Measurements from ENCODE around the gene CDK14.

CDK14 gene

GRCh38 chr7:90597563-90598253 lies 1.6 kb downstream of the CDK14 start:
- no peak for DNase-seq (ENCODE audit: low spot score)

- DNase-seq (ENCODE audit: low spot score) = no peak
Measured at GRCh38 chr7:90599038-90599437, 2.9 kb downstream of the CDK14 start.

- DNase-seq (ENCODE audit: low spot score) = no peak
Measured at GRCh38 chr7:90599892-90600555, 3.9 kb downstream of the CDK14 start.

GRCh38 chr7:90602303-90602702 lies 6.2 kb downstream of the CDK14 start:
- DNase-seq (ENCODE audit: low spot score) = no peak

- no peak for DNase-seq (ENCODE audit: low spot score)
Measured at GRCh38 chr7:90603346-90603745, 7.2 kb downstream of the CDK14 start.

- DNase-seq (ENCODE audit: low spot score) = no peak
Measured at GRCh38 chr7:90604383-90604782, 8.3 kb downstream of the CDK14 start.

- no peak for DNase-seq (ENCODE audit: low spot score)
Measured at GRCh38 chr7:90605055-90605454, 8.9 kb downstream of the CDK14 start.

GRCh38 chr7:90607196-90607595 lies 11.1 kb downstream of the CDK14 start:
- DNase-seq (ENCODE audit: low spot score) = no peak

GRCh38 chr7:90610105-90610504 lies 14.0 kb downstream of the CDK14 start:
- no peak for DNase-seq (ENCODE audit: low spot score)

GRCh38 chr7:90611115-90611514 lies 15.0 kb downstream of the CDK14 start:
- DNase-seq (ENCODE audit: low spot score) = no peak

- DNase-seq (ENCODE audit: low spot score) = no peak
Measured at GRCh38 chr7:90613088-90613498, 17.0 kb downstream of the CDK14 start.

- no peak for DNase-seq (ENCODE audit: low spot score)
Measured at GRCh38 chr7:90617442-90617841, 21.3 kb downstream of the CDK14 start.

GRCh38 chr7:90618876-90619275 lies 22.8 kb downstream of the CDK14 start:
- DNase-seq (ENCODE audit: low spot score) = no peak

- no peak for DNase-seq (ENCODE audit: low spot score)
Measured at GRCh38 chr7:90621125-90621746, 25.1 kb downstream of the CDK14 start.

- DNase-seq (ENCODE audit: low spot score) = no peak
Measured at GRCh38 chr7:90621747-90622140, 25.6 kb downstream of the CDK14 start.

GRCh38 chr7:90622670-90623069 lies 26.5 kb downstream of the CDK14 start:
- DNase-seq (ENCODE audit: low spot score) = no peak

GRCh38 chr7:90624225-90624911 lies 28.2 kb downstream of the CDK14 start:
- no peak for DNase-seq (ENCODE audit: low spot score)

GRCh38 chr7:90625051-90625450 lies 28.9 kb downstream of the CDK14 start:
- DNase-seq (ENCODE audit: low spot score) = no peak

- DNase-seq (ENCODE audit: low spot score) = no peak
Measured at GRCh38 chr7:90625562-90625961, 29.4 kb downstream of the CDK14 start.

GRCh38 chr7:90626013-90626412 lies 29.9 kb downstream of the CDK14 start:
- DNase-seq (ENCODE audit: low spot score) = no peak

GRCh38 chr7:90629297-90629918 lies 33.3 kb downstream of the CDK14 start:
- DNase-seq (ENCODE audit: low spot score) = peak; percentile 6

- DNase-seq (ENCODE audit: low spot score) = no peak
Measured at GRCh38 chr7:90631502-90631901, 35.4 kb downstream of the CDK14 start.

Data from hematopoietic multipotent progenitor cell treated with erythropoietin and hydrocortisone succinate and interleukin-3 and kit ligand, for 17 days (in vitro differentiated cells).